ENCODE results near the gene RNF130. TPM values are rescaled to one million over a fixed set of nuclear protein-coding genes. Genes with fewer than 3 reads are reported as not detected.
A peak's percentile ranks its signal among the peaks of the same experiment; 100 is the strongest.

RNF130 gene
- total and polyA plus RNA-seq, 7 donors, result 34.3 to 144 (median 64.1) TPM

DNA sequence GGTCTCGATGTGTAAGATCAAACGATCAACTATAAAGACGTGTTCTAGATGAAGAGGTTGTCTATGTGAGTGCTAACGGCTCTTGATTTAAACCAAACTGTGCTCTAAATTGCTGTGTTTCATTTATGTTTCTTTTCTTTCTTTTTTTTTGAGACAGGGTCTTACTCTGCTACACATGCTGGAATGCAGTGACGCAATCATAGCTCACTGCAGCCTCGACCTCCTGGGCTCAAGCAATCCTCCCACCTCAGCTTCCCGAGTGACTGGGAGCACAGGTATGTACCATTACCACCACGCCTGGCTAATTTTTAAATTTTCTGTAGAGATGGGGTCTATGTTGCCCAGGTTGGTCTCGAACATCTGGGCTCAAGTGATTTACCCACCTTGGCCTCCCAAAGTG lies 24.0 kb upstream of the RNF130 start:
- no peak overlapping the region for H3K27ac ChIP-seq
- H3K9me3 ChIP-seq, result no peaks in the 10 kb centered on the region
- H3K4me3 ChIP-seq, result no peak overlapping the region
- H3K4me1 ChIP-seq, result peaks cover 0 to 8% (median 4%) of the 10 kb centered on the region in 4 donors
- no peak for DNase-seq
- H3K36me3 ChIP-seq, result no peaks in the 10 kb centered on the region
- TF ChIP-seq POLR2AphosphoS5 (IDR thresholded peaks at IDR 0.05) (no peak), EP300 (IDR thresholded peaks at IDR 0.05) (no peak), POLR2A (IDR thresholded peaks at IDR 0.05) (no peak)
- TF ChIP-seq, protein P1, sequence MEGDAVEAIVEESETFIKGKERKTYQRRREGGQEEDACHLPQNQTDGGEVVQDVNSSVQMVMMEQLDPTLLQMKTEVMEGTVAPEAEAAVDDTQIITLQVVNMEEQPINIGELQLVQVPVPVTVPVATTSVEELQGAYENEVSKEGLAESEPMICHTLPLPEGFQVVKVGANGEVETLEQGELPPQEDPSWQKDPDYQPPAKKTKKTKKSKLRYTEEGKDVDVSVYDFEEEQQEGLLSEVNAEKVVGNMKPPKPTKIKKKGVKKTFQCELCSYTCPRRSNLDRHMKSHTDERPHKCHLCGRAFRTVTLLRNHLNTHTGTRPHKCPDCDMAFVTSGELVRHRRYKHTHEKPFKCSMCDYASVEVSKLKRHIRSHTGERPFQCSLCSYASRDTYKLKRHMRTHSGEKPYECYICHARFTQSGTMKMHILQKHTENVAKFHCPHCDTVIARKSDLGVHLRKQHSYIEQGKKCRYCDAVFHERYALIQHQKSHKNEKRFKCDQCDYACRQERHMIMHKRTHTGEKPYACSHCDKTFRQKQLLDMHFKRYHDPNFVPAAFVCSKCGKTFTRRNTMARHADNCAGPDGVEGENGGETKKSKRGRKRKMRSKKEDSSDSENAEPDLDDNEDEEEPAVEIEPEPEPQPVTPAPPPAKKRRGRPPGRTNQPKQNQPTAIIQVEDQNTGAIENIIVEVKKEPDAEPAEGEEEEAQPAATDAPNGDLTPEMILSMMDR (IDR thresholded peaks at IDR 0.05), result no peak
- intact Hi-C loops (cut with DNase I), result no loop called here
- 83 to 86% methylated on average over 9 of the region's 9 CpGs for WGBS, 2 donors
- no peaks in the 10 kb centered on the region for H3K27me3 ChIP-seq

DNA sequence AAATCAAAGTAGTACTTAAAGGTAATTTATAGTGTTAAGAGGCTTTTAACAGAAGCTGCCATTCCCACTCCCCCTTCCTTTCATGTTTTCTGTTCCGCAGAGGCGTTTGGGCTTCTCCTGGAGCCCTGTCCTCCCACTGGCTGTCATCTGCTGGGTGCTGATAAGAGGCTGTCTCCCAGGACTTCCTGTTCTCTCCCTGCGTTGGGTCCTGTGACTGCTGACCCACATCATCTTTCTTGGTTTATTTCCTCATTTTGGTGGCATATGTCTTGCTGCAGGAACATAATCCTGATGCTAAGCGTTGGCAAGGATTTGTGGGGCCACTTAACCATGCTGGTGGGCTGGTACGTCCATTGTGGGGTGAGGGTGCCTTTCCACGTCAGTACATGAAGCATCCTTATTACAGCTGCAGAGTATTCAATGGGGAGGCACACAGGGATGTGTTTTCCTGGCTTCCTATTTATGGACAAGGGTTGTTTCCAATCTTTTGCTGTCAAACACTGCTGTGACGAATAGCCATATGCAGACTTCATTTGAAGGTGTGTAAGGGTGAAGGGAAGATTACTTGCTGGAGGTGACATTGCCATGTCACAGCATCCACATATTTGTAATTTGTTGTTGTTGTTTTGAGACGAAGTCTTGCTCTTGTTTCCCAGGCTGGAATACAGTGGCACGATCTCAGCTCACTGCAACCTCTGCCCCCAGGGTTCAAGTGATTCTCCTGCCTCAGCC lies 22.3 kb upstream of the RNF130 start:
- no peaks in the 10 kb centered on the region for H3K36me3 ChIP-seq
- H3K27me3 ChIP-seq, result no peaks in the 10 kb centered on the region
- intact Hi-C loops (cut with DNase I), result no loop called here
- DNase-seq, result no peak
- 60 to 75% methylated on average over 9 of the region's 9 CpGs for WGBS, 2 donors
- no peaks in the 10 kb centered on the region for H3K9me3 ChIP-seq
- H3K4me3 ChIP-seq, result no peak overlapping the region
- TF ChIP-seq EP300 (IDR thresholded peaks at IDR 0.05), result no peak
- no peak for TF ChIP-seq POLR2AphosphoS5 (IDR thresholded peaks at IDR 0.05)
- no peak for TF ChIP-seq POLR2A (IDR thresholded peaks at IDR 0.05)
- TF ChIP-seq, protein P1 (IDR thresholded peaks at IDR 0.05), result no peak
- no peak overlapping the region for H3K27ac ChIP-seq
- peaks cover 0 to 9% (median 7%) of the 10 kb centered on the region in 4 donors for H3K4me1 ChIP-seq

DNA sequence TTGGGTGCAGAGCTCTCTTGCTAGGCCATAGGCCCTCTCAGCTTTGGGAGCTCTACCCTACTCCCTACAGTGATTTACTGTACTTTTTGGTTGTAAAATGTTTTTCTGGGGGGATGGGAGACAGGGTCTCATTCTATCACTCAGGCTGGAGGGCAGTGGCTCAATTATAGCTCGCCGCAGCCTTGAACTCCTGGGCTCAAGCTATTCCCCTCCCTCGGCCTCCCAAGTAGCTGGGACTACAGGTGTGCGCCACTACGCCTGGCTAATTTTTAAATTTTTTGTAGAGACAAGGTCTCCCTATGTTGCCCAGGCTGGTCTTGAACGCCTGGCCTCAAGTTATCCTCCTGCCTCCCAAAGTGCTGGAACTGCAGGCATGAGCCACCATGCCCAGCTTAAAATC lies 21.7 kb upstream of the RNF130 start:
- no peaks in the 10 kb centered on the region for H3K9me3 ChIP-seq
- H3K4me3 ChIP-seq, result no peak overlapping the region
- H3K4me1 ChIP-seq, result peaks cover 0 to 9% (median 7%) of the 10 kb centered on the region in 4 donors
- TF ChIP-seq, protein P1 (IDR thresholded peaks at IDR 0.05), result no peak
- TF ChIP-seq POLR2A (IDR thresholded peaks at IDR 0.05) (no peak), POLR2AphosphoS5 (IDR thresholded peaks at IDR 0.05) (no peak), EP300 (IDR thresholded peaks at IDR 0.05) (no peak)
- H3K36me3 ChIP-seq, result no peaks in the 10 kb centered on the region
- WGBS, 2 donors, result 95 to 96% methylated on average over 6 of the region's 6 CpGs
- intact Hi-C loops (cut with DNase I), result no loop called here
- H3K27me3 ChIP-seq, result no peaks in the 10 kb centered on the region
- no peak for DNase-seq
- no peak overlapping the region for H3K27ac ChIP-seq

DNA sequence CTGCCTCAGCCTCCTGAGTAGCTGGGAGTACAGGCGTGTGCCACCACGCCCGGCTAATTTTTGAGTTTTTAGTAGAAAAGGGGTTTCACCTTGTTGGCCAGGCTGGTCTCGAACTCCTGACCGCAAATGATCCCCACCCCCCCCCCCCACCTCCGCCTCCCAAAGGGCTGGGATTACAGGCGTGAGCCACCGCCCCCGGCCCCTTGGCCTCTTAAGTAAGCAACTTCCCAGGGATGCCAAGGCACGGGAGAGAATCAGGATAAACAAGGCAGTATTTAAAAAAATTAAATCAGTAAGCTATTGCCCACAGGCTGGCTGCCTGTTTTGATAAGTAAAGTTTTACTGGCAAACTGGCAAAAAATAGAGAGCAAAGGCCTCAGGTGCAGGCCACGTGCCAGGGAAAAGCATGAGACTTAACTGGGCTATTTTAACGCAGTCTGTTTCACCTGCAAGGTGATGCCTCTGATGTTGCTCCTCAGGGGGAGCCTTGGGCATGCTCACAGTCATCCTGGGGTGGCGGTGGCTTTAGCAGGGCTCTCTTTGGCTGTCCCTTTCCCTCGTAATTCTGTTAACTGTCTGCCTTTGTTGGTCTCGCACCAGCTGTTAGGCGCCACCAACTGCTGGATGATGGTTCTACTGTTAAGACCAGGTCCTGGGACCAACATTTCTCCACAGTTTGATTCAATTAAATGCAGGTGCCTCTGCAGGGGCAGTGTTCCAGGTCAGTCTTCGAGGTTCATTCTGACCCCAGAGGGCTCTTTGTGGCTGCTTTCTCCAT lies 19.4 kb upstream of the RNF130 start:
- intact Hi-C loops (cut with DNase I), result loop anchor here (1.0 kb wide), 3 partner anchors 20 to 183 kb away; partner anchors contain the start of gene RNF130
- Histone ChIP-seq H3K4me1 (peaks cover 0 to 9% (median 7%) of the 10 kb centered on the region in 4 donors), H3K9me3 (no peaks in the 10 kb centered on the region), H3K4me3 (peak overlapping the region; percentile 51 to 69 (median 58)), H3K36me3 (no peaks in the 10 kb centered on the region), H3K27ac (peak overlapping the region; percentile 76 to 82 (median 80)), H3K27me3 (no peaks in the 10 kb centered on the region)
- TF ChIP-seq EP300 (IDR thresholded peaks at IDR 0.05) (no peak), POLR2AphosphoS5 (IDR thresholded peaks at IDR 0.05) (no peak), POLR2A (IDR thresholded peaks at IDR 0.05) (no peak)
- TF ChIP-seq, protein P1 (IDR thresholded peaks at IDR 0.05), result no peak
- WGBS, 2 donors, result 6 to 33% methylated on average over 17 of the region's 17 CpGs
- no peak for DNase-seq
